MM.1S (cell line): ENCODE data around the gene UTP25.
A peak's percentile ranks its signal among the peaks of the same experiment; 100 is the strongest.
"Not testable (repeated sequence)": the region's sequence is repeated elsewhere in the genome, so short reads cannot be mapped to it uniquely, and the experiment has no call there.

Source experiments
- DNase-seq: peaks from one replicate; pipeline ENCODE4 v3.0.0-alpha.2; 2015
- H2AFZ ChIP-seq: fragments of 300-600 bp; sonication (generic); 2 replicates; pipeline ENCODE4 v1.6.0; 2016; ENCODE audit warnings: antibody characterized with exemption, low read length
- H3F3A ChIP-seq: fragments of 300-600 bp; sonication (generic); 2 replicates; pipeline ENCODE4 v1.6.1; 2016; ENCODE audit warnings: mild to moderate bottlenecking, antibody characterized with exemption, low read length, moderate library complexity, mixed read lengths; ENCODE audit not compliant: insufficient read depth
- H3K27ac ChIP-seq: fragments of 300-600 bp; sonication (generic); 2 replicates; pipeline ENCODE4 v1.5.1; 2016; ENCODE audit warnings: mild to moderate bottlenecking, low read length
- H3K27me3 ChIP-seq: fragments of 300-600 bp; sonication (generic); replicated peaks from 2 replicates; pipeline ENCODE4 v1.6.0; 2016; ENCODE audit warnings: low read length; ENCODE audit not compliant: insufficient read depth
- H3K36me3 ChIP-seq: fragments of 300-600 bp; sonication (generic); replicated peaks from 2 replicates; pipeline ENCODE4 v1.6.1; 2016; ENCODE audit warnings: mild to moderate bottlenecking, low read length, mixed read lengths; ENCODE audit not compliant: insufficient read depth
- H3K4me1 ChIP-seq: fragments of 300-600 bp; sonication (generic); 2 replicates; pipeline ENCODE4 v1.6.1; 2016; ENCODE audit warnings: low read length, mixed read lengths
- H3K4me2 ChIP-seq: fragments of 300-600 bp; sonication (generic); 2 replicates; pipeline ENCODE4 v1.6.0; 2016; ENCODE audit warnings: low read depth, low read length
- H3K4me3 ChIP-seq: fragments of 300-600 bp; sonication (generic); 2 replicates; pipeline ENCODE4 v1.5.1; 2016; ENCODE audit warnings: low read length, mixed read lengths
- H3K79me2 ChIP-seq: fragments of 300-600 bp; sonication (generic); 2 replicates; pipeline ENCODE4 v1.6.1; 2016; ENCODE audit warnings: mixed run types, low read length, mixed read lengths
- H3K9ac ChIP-seq: fragments of 300-600 bp; sonication (generic); 2 replicates; pipeline ENCODE4 v1.6.1; 2016; ENCODE audit warnings: low read length, mixed read lengths
- H3K9me2 ChIP-seq: fragments of 300-600 bp; sonication (generic); replicated peaks from 2 replicates; pipeline ENCODE4 v1.6.1; 2016; ENCODE audit warnings: mild to moderate bottlenecking, low read length, mixed read lengths; ENCODE audit not compliant: insufficient read depth
- H3K9me3 ChIP-seq: fragments of 300-600 bp; sonication (generic); replicated peaks from 2 replicates; pipeline ENCODE4 v1.6.1; 2016; ENCODE audit warnings: mild to moderate bottlenecking, low read length, mixed read lengths; ENCODE audit not compliant: insufficient read depth
- H4K20me1 ChIP-seq: fragments of 300-600 bp; sonication (generic); 2 replicates; pipeline ENCODE4 v1.6.1; 2016; ENCODE audit warnings: mild to moderate bottlenecking, low read length, moderate library complexity, mixed read lengths; ENCODE audit not compliant: insufficient read depth
- CTCF ChIP-seq: fragments of 300-600 bp; sonication (generic); IDR thresholded peaks from 2 replicates; pipeline ENCODE4 v1.5.1; 2016; ENCODE audit warnings: antibody characterized with exemption, low read length, mixed read lengths
- EZH2 ChIP-seq: fragments of 300-600 bp; sonication (generic); optimal IDR thresholded peaks from 2 replicates; pipeline ENCODE3; 2017; ENCODE audit warnings: low read depth, mild to moderate bottlenecking, antibody characterized with exemption, low read length, mixed read lengths
- EZH2phosphoT487 ChIP-seq: fragments of 300-600 bp; sonication (generic); IDR thresholded peaks from 2 replicates; pipeline ENCODE4 v1.6.1; 2018; ENCODE audit warnings: antibody characterized with exemption, low read length

UTP25 gene

DNA sequence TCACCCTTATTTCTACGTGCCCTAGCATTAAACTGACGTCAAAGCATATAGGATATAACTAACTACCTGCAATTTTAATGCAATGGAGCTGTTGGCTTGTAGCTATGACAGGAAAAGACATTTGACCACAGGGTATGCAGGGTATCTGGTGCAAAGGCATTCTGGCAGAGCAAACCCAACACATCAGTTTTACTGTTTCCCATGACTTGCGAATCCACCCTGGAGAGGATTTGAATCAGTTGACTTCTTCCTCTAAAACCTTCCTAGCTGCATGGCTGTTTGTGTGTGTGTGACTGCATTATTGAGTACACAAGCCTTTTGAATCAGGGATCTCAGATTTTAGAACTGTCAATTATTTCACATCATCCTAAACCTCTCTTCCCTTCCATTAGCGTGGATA is 68.6 kb downstream of the UTP25 start:
- Histone ChIP-seq H3K27me3 (no peaks in the 10 kb centered on the region), H3F3A (no peaks in the 10 kb centered on the region), H3K9me2 (no peaks in the 10 kb centered on the region), H3K27ac (no peak overlapping the region), H3K79me2 (no peaks in the 10 kb centered on the region), H3K4me2 (no peak overlapping the region), H2AFZ (no peak overlapping the region), H3K4me3 (no peak overlapping the region), H3K4me1 (no peaks in the 10 kb centered on the region), H3K36me3 (no peaks in the 10 kb centered on the region), H3K9ac (no peak overlapping the region), H3K9me3 (no peaks in the 10 kb centered on the region), H4K20me1 (no peaks in the 10 kb centered on the region)
- DNase-seq, result no peak
- TF ChIP-seq EZH2phosphoT487 (no peak), EZH2 (no peak), CTCF (no peak)

DNA sequence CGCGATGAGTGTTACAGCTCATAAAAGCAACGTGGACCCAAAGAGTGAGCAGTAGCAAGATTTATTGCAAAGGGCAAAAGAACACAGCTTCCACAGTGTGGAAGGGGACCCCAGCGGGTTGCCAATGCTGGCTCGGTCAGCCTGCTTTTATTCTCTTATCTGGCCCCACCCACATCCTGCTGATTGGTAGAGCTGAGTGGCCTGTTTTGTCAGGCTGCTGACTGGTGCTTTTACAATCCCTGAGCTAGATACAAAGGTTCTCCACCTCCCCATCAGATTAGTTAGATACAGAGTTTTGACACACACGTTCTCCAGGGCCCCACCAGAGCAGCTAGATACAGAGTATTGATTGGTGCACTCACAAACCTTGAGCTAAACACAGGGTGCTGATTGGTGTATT is 70.5 kb downstream of the UTP25 start:
- not testable (repeated sequence) for H3K9ac ChIP-seq, H3K9me2 ChIP-seq, H2AFZ ChIP-seq, DNase-seq, H3K36me3 ChIP-seq, H3K4me1 ChIP-seq, H3K27ac ChIP-seq, H3F3A ChIP-seq, H3K79me2 ChIP-seq, H3K27me3 ChIP-seq, H3K9me3 ChIP-seq, H3K4me3 ChIP-seq, H3K4me2 ChIP-seq, H4K20me1 ChIP-seq

DNA sequence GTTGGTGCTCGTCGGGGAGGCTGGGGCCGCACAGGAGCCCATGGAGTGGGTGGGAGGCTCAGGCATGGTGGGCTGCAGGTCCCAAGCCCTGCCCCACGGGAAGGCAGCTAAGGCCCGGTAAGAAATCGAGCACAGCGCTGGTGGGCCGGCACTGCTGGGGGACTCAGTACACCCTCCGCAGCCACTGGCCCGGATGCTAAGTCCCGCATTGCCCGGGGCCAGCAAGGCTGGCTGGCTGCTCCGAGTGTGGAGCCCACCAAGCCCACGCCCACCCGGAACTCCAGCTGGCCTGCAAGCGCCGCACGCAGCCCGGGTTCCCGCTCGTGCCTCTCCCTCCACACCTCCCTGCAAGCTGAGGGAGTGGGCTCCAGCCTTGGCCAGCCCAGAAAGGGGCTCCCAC is 71.1 kb downstream of the UTP25 start:
- not testable (repeated sequence) for H3K4me2 ChIP-seq, H2AFZ ChIP-seq, H3F3A ChIP-seq, DNase-seq, H3K9ac ChIP-seq, H3K9me2 ChIP-seq, H3K79me2 ChIP-seq, H3K27me3 ChIP-seq, H3K4me1 ChIP-seq, H3K9me3 ChIP-seq, H3K36me3 ChIP-seq, H3K4me3 ChIP-seq, H4K20me1 ChIP-seq, H3K27ac ChIP-seq

GRCh38 chr1:209899948-209900347 is 72.2 kb downstream of the UTP25 start:
- no peak for TF ChIP-seq EZH2phosphoT487
- TF ChIP-seq EZH2, result no peak
- peak; percentile 66 for TF ChIP-seq CTCF
- Histone ChIP-seq H3K9ac (no peak overlapping the region), H3K79me2 (no peaks in the 10 kb centered on the region), H3F3A (no peaks in the 10 kb centered on the region), H3K9me3 (no peaks in the 10 kb centered on the region), H3K36me3 (no peaks in the 10 kb centered on the region), H3K4me2 (no peak overlapping the region), H3K27me3 (no peaks in the 10 kb centered on the region), H2AFZ (no peak overlapping the region), H4K20me1 (no peaks in the 10 kb centered on the region), H3K9me2 (no peaks in the 10 kb centered on the region), H3K27ac (no peak overlapping the region), H3K4me1 (no peaks in the 10 kb centered on the region), H3K4me3 (no peak overlapping the region)
- DNase-seq, result peak; percentile 29
